GM18517 (cell line): Measurements from ENCODE around the gene MEIS2.

Experiments used
- ATAC-seq: cut with Tn5 transposase; IDR thresholded peaks from one replicate; pipeline ENCODE4 v1.9.1; 2021; ENCODE audit warnings: mild to moderate bottlenecking, moderate library complexity; ENCODE audit not compliant: unreplicated experiment

MEIS2 gene

GRCh38 chr15:36904715-36905114, 195.6 kb downstream of the MEIS2 start:
- ATAC-seq, result no peak

- ATAC-seq, result no peak
These were observed 196.3 kb downstream of the MEIS2 start for GRCh38 chr15:36903922-36904556.

GRCh38 chr15:36903195-36903594, 197.2 kb downstream of the MEIS2 start:
- ATAC-seq, result no peak

DNA sequence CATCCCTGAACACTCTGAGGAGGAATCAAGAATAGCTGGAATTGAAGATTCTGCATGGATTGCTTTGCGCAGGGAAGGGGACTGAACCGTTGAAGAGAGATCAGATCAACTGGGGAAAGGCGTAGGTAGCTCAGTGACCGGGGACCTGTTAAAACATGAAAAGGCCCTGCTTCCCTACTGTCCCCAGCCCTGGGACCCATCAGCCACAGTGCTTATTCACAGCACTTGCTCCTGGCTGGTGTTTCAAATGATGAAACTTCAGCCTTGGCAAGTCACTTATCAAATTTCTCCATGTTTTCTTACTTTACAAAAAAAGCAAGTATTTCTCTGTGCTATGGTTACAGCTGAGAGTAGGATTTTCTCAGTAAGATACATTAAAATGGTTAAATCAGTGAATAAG, 199.3 kb downstream of the MEIS2 start:
- no peak for ATAC-seq

DNA sequence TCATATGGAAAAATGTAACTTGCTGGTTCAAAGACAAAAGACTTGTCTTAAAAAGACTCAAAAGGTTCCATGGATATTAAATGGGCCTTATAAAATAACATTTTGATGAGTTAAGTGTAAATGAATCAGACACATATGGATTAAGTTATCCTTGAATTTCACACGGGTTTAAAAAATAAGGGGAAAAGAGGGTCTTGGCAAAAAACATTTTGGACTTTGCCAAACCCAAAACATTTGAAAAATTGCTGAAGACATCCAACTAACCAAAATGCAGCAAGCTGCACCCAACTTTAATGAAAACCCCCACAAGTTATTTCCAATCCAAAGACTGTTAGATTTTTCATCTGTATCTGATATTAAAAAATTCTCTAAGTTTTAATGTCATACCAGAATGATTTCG, 200.7 kb downstream of the MEIS2 start:
- no peak for ATAC-seq

DNA sequence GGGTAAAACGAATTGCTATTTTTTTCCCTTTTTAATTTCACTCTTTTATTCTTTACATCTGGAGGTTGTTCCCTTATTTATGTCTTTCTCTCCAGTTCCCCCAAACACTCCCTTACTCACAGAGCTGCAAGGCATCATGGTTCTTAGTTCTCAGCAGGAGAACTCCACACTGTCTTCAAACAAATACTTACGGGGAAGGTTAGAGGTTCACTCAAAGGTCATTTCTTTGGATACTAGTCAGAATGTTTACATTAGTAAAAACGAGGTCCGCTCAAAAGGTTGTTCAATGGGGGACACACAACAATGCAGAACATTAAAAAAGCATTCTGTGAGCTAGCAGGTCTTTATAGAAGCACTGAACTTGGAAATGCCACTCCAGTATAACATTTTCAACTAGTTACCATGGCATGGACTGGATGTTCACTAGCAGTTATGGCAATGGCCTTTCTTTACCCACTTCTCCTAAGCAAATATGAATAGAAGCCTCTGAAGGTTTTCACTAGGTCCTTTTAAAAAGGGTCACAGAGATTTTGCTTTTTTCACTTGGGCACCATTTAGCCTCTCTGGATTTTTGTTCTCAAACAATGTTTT, 201.7 kb downstream of the MEIS2 start:
- no peak for ATAC-seq

DNA sequence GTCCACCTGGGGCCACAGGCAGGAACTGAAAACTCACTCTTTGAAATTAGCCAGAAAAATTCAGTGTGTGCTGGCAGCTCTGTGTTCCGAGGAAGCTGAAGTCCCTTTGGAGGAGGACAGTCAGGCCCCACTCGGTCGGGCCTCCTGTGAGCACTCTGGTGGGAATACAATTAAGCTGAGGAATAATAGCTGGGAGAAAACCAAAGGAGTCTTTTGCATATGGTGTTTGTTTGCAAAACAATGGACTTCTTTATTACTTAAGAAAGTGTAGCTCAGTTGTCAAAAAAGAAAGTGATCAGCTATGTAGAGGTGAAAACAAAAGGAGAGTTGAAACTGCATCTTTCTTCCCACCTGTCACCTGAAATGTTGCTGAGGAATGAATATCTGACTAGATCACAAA, 202.5 kb downstream of the MEIS2 start:
- ATAC-seq, result no peak

- no peak for ATAC-seq
These were observed 203.4 kb downstream of the MEIS2 start for GRCh38 chr15:36896949-36897348.

- ATAC-seq, result no peak
These were observed 206.3 kb downstream of the MEIS2 start for GRCh38 chr15:36894075-36894474.

GRCh38 chr15:36893276-36893675, 207.1 kb downstream of the MEIS2 start:
- ATAC-seq, result no peak

DNA sequence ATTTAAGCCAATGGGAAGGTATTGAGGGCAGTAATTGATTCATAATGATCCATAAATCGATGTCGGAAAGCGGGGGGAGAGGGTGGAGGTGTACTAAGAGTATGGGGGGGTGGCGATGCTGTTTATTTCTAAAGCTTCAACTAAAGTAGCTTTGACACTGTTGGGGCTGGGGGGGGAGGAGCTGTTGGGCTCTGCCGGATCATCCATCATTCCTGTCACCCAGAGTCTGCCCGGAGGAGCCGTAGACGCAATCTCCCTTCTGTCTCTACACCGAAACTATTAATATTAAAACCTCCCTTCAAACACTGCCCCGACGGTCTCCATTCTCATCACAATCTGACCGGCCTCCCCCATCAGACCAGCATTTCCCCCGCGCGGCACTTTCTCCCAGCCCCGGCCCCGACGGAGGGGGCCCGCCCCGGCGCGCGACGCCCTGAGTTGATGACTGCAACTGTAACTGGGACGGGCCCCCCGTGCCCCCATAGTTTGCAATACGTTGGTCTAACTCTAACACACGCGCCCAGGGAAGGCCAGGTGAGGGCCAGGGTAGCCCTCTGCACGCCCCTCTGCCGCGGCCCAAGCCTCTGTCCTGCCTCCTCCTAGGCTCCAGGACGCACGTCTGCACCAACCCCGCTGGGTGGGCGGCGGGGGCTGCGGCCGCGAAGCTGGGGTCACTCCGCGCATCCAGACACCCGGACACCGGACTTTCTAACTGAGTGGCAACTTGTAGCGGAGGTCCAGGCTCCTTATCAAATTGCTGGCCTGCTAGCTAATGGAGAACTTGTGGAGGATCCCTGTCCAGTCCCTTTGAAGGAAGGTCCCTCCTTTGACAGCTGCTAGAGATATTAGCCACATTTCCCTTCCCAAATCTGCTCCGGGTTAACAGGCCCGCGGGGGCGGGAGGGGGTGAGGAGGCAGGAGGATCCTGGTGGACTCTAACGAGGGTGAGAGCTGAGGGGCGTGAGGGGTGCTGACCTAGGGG, 212.0 kb downstream of the MEIS2 start:
- no peak for ATAC-seq

- no peak for ATAC-seq
These were observed 213.0 kb downstream of the MEIS2 start for GRCh38 chr15:36887214-36887961.

DNA sequence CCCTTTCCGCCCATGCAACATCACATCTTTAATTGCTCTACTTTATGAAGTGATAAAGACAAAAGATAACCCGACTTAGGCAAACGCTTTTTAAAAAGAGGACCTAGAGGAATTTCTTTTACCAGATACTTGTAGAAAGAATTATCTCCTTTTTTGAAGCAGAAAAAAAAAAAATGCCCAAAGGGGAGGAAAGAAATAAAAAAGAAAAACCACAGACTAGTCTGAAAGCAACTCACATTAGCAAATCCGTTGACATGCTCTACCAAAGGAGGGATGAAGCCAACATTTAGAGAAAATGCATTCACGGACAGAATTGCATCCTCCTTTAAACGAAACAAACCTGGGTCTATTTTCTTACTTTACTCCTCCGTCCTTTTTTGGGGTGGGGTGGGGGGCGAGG, 213.6 kb downstream of the MEIS2 start:
- no peak for ATAC-seq

DNA sequence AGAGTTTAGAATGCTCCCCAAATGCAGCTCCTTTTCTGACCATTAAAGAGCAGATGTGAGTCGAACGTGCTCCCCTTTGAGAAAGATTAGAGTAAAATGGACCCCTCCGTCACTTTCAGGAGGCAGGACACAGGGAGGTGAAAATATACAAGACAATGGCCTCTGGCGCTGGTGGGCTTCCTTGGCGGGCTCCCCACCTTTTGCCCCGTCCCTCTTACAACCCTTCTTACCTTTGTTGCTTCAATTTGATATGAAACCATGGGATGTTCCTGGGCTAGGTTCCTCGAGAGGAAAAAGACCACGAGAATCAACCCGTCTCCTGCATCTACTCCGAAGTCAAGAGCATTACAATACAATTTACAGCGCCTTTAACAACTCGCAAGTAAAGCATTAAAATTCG, 214.2 kb downstream of the MEIS2 start:
- no peak for ATAC-seq

DNA sequence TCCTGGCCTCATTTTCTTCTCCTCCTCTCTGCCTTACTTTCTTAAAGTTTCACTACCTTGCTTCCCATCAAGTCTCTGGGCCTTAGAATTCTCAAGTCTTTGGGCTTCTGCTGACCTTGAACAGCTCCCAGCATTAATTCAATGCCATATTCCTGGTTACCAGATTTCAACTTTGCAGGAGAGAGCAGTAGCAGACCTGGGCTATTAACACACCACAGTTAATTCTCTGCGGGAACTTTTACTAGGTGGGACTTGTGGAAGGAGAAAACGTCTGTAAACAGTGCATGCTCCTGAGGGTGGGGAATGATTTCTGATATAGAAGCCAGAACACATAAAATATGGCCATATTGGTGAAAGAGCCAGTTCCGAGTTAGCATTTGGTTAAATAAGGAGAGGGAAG, 214.6 kb downstream of the MEIS2 start:
- no peak for ATAC-seq

DNA sequence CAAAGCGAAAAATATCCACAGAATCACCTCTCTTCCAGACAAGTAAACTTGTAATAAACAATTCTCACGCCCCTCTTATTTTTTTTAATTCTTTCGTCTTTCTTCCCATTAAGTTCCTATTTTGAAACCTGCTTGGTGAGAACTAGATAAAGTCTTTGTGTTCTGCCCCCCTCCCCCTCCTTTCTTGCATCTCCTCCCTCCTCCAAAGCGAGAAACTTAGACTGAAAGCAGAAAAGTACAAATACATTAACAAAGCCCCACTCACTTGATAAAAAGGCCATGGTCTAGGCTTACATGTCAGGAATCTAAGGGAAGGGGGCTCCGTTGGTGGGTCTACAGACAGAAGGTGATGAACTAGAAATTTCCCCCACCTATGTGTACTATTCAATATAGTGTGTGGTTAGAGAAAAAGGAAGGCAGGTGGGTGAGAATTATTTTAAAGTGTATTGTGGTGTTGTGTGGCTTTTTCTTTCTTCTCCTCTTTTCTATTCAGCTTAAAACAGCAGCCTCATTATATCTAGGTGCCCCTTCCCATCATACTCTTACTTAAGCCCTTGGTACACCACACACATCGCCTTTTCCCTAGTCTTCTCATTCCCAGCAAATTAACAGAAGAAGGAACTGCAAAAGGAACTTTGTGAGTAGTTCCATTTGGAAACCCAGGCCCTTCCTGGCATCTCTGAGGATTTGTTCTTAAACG, 215.3 kb downstream of the MEIS2 start:
- no peak for ATAC-seq

GRCh38 chr15:36884518-36884875, 215.9 kb downstream of the MEIS2 start:
- ATAC-seq, result no peak

- peak; percentile 88 for ATAC-seq
These were observed 216.4 kb downstream of the MEIS2 start for GRCh38 chr15:36883713-36884517.

GRCh38 chr15:36882487-36883131, 217.7 kb downstream of the MEIS2 start:
- no peak for ATAC-seq
